Measurements from ENCODE around the gene SH3RF1. TPM values are rescaled to one million over a fixed set of nuclear protein-coding genes. Genes with fewer than 3 reads are reported as not detected.
A peak's percentile ranks its signal among the peaks of the same experiment; 100 is the strongest.

Gene SH3RF1
- total RNA-seq, 1 donor from 2014 or later: 20.4 TPM

DNA sequence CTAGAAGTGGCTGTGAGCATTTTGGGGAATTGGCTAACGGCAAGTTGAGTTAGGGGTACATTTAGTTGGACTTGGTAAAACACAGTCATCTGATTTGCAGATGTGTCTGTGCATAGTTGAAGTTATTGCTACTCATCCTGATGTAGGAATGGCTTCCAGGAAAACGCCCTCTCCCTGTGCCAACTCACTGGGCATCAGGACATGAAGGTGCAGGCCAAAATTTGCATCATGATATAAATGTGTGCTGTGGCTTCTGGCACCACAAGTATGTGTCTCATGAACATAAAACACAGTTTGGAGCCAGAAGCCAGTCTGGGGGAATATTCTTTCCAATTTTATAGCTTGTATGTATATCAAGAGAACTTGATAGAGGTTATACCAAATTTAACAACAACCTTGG is 206.5 kb downstream of the SH3RF1 start:
- DNase-seq: peak; percentile 54

DNA sequence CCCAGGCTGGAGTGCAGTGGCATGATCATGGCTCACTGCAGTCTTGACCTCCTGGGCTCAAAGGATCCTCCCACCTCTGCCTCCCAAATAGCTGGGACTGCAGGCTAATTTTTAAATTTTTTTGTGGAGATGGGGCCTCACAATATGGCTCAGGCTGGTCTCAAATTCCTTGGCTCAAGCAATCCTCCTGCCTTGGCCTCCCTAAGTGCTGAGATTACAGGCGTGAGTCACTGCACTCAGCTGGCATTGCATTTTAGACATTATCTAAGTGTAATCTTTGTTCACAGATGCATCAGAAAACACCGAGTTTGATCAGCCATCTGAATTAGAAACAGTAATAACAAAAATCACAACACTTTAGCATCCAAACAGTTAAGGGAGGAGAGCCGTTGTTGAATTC is 207.3 kb downstream of the SH3RF1 start:
- DNase-seq: no peak

DNA sequence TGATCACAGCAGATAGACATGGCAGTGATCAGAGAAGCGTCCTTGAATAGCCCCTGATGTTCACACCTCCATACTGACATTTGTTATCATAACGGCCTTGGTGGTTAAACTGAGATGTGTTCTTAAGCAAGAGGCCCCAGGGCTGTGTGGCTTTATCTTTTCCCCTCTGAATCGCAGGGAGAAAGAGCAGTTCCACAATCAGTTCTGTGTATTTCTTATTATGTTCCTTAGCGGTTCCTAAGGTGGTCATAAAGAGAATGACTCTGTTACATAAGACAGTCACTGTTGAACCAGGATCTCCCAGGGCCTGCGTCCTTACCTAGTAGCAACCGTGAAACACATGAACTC is 207.9 kb downstream of the SH3RF1 start:
- DNase-seq: no peak

DNA sequence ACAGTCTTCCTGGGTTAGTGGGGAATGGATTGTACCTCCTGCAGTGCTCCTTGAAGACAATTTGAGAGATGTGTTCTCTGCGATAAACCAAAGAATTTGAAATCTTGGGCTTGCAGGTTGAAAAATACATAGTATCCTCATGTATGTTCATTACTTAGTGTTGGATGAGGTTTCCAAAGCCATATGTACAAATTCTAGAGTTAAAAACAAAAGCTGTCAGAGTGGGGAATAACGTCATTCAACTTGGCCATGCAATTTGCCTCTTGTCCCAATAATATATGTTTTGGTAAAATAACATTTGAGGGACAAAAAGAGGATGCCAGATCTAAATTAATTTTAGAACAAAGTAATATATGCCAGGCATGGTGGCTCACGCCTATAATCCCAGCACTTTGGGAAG is 209.4 kb downstream of the SH3RF1 start:
- DNase-seq: no peak

DNA sequence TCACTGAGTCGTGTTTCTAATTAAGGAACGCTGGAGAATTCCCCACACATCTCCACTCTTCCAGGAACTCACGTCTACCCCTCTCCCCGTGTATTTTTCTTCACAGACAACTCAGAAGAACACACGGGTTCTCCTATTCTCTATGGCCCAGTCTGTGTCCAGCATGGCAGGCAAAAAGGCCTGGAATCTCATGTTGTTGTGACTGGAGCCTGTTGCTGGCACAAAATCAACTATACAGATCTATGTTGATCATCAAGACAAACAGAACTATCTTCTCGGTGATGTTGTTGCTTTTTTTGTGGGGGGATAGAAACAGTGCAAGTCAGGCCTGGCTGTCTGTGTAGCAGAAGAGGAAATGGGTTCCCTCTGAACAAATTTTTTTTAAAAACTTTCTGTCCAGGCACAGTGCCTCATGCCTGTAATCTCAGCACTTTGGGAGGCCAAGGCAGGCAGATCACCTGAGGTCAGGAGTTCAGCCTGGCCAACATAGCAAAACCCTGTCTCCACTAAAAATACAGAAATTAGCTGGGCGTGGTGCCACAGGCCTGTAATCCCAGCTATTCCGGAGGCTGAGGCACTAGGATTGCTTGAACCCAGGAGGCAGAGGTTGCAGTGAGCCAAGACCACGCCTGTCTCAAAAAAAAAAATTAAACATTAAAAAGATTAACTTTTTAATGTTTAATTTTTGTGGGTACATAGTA is 210.2 kb downstream of the SH3RF1 start:
- no peak for DNase-seq

DNA sequence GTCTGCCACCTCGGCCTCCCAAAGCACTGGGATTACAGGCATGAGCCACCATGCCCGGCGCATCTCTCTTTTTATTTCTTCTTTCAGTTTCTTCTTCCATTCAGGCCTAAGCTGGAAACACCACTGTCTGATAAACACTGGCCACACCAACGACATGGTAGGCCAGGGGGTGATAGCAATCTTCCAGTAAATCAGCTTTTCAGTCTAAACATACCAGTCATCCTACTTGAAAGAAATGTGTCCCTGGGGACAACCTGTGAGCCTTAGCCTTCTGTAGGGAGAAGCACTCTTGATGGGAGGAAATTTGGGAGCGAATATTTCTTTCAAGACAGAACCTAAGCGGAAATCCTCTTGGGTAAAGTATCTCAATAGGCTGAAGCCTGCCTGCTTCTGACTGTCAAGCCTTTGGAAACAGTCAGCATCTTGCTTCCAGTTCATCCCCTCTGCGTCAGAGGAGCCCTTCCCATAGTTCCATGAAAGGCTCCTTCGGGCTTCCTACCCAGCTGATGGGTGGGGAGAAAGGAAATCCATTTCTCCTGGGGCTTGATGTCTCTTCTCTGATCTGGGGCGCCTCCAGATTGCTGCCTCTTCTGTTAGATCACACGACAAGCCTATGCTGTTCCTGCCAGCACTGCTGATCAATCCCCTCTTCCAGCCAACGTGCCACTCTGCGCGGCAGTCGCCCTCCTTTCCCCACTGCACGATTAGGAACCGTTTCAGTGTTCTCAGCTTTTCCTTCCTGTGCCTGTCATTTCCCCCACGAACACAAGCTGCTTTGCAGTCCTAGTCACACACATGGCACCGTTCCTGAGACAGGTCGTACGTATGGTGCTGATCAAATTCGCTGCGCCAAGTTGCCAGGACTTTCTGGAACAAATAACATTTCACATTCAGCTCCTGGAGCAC is 211.2 kb downstream of the SH3RF1 start:
- DNase-seq: peak; percentile 62

DNA sequence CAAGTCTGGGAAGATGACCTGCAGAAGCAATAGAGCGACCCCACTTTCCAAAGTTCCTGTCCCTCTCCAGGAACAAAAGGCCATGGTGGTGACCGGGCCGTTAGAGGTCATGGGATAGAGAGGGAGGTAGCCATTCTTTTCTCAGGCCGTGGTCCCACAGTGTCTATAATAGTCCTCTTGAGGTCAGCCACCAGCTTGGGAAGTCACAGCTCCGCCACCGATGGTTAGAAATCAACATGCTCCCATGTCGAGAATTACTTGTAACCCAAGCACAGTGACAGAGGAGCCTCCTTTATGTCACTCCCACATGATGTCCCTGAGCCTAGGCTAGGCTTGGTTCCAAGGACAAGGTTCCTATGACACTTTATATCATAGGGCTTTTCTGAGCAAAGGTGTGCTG is 212.4 kb downstream of the SH3RF1 start:
- no peak for DNase-seq

DNA sequence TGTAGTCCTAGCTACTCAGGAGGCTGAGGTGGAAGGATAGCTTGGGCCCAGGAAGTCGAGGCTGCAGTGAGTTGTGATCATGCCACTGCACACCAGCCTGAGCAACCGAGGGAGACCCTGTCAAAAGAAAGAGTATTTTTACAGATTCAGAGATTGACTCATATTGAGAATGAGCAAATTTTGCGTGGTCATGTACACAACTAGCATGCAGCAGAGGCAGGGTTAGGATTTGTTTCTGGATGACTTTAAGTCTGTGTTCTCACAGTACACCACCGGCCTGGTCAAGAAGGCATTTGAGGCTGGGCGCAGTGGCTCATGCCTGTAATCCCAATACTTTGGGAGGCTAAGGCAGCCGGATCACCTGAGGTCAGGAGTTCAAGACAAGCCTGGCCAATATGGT is 215.9 kb downstream of the SH3RF1 start:
- no peak for DNase-seq

DNA sequence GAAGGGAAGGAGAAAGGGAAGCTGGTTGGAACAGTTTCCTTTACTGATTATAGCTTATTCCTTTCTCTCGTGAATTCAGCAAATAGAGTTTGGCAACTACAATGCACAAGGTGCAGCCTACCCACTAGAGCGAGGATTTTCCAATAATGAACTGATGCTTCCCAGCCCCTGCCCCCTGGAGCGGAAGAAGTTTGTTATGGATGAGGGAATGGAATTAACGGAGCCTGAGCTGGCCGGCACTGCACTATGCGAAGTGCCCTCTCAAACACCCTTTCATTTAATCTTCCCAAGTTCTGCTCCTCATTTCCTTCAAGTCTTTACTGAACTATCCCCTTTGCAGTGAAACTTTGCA is 218.2 kb downstream of the SH3RF1 start:
- no peak for DNase-seq

DNA sequence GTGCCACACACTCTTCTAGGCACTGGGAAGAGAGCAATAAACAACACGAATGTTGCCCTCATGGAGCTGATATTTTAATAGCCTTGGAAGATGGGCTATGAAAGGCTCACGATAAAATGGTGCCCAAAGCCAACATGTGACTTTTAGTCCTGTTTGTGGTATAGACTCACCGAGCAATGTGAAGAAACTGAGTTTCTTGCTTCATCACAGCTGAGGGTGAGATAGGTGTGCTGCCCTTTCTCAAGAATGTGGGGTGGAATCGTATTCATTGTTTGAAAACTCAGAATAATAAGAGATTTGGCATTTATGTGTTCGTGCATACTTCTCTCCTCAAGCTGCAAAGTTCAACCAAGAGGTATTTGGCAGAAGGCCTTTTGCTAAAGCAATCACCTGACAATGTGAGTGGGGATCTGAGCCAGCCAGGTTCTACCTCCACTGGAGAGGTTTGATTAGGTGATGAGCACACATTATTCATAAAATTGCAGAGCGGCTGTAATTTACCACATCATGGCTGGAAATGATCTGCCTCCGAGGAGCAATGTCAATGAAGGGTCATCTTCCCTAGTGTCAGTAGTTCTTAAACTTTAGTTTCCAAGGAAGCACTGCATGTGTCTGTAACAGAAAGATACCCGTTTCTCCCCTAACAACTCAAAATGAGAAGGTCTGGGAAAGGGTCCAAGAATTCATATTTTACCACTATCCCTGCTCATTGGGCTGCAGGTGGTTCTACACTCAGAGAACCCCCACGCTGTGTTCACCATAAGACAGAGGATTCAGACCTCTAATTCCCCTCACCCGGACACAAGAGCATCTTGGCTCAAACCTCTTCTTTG is 218.8 kb downstream of the SH3RF1 start:
- DNase-seq: peak; percentile 74

DNA sequence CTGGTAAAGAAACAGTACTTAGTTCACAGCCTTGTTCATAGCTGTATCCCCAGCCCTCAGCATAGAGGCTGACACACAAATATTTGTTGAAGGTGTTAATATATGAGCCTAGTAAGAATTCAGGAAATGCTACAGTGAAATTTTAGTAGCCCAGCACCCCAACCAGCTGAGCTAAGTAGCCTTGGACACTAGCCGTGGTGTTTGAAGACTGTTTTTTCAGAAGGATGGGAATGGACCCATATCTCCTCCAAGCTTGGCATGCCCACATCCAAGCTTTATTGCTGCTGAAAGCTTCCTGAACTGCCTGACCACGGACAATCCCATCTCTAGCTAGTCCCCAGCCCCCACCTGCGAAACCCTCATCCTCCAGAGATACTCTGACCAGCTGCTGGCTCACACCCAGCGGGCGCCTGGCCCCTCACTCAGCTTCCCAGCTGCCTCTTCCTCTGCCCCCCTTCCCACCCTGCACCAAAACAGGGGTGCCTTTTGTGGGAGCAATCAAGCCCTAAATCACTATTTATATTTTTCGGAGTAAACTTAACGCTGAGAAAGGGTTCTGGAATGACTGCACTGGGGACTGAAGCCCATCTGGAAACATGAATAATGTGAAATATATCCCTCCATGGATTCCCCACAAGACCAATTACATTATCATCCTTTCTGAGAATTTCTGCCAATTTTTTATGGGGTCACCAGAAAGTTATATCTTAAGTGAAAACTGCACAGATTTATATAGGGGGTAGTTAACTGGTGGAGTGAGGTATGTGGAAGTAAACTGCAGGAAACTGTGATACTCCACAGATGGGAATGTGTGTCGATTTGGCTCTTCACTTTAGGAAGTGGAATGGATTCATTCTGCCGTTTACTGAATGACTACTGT is 219.6 kb downstream of the SH3RF1 start:
- peak; percentile 86 for DNase-seq

DNA sequence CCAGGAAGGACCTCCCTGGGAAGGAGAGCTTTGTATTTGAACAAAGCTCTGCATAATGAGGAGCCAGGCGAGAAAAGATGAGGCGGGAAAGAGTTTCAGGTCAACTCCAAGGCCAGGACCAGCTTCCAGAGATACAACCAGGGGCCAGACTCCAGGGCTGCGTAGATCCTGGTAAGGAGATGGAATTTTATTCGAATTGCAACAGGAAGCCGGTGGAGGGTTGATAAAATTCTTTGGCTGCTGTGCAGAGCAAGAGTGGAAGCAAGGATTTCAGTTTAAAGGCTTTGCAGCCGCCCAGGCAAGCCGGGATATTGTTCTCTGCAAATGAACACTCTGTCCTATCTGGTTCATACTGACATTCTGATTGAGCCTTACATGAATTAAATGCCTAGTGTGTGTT is 220.5 kb downstream of the SH3RF1 start:
- DNase-seq: no peak

DNA sequence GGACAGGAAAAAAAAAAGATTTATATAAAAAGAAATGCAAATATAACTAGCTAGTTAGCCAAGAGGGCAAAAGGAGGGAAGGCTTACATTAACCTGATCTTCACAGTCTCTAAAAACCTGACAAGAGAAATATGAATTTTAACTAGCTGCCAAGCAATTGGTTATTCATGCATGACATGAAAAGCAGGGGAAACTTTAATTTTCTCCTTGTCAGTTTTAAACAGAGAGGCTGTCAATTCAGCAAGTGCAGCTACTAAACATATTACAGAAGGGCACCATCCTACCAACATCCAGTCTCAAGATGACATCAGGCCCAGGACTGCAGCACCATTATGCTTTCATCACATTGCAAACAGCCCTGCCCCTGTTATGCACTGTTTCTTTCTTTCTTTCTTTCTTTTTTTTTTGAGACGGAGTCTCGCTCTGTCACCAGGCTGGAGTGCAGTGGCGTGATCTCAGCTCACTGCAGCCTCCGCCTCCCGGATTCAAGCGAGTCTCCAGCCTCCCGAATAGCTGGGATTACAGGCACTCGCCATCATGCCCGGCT is 221.8 kb downstream of the SH3RF1 start:
- DNase-seq: no peak

DNA sequence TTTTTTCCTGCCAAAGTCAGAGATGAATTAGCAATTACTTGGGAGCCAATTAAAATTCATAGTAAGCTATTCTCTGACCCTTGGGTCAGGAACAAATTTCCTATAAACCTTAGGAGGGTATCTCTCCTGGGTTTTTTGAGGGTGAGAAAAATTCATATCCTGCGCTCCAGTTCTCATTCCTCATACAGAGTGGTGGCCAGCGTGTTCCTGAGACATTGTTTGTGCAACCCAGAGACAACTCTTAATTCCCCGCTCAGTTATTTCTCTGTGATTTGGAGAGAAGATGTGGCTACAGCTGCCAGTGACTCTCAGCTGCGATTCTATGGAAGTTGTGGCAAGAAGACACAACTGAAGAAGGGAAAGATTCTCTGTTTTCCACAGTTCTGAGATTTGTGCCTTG is 222.8 kb downstream of the SH3RF1 start:
- DNase-seq: peak; percentile 37

DNA sequence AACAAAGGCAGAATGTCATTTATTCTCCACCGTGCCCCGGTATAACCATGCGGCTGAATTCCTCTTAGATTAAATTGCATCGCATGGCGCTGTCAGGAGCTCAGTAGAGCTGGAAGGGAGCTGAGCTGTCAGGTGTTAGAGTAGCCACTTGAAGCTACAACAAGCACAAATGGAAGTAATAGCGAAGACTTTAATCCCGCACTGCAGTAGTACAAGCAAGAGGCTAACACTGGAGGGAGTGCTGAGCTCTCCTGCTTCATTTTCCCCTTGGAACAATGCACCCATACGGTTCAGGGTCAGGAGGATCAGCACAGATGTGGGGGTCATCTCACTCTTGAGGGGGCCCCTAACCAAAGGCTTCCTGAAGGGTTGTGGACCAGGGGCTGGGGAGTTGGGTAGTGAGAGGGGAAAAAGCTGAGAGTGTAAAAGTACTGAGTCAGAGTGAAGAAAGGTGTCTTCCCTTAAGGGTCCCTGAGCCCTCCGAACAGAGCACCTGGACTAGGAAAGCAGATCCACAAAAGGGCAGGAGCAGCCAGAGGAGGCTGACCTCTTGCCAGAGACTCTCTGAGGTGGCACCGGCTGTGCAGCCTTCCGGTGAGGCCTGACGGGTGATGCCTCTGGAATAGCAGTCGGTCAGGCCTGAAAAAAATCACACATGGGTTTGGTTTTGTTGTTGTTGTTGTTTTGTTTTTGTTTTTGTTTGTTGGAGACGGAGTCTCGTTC is 224.7 kb downstream of the SH3RF1 start:
- DNase-seq: no peak

DNA sequence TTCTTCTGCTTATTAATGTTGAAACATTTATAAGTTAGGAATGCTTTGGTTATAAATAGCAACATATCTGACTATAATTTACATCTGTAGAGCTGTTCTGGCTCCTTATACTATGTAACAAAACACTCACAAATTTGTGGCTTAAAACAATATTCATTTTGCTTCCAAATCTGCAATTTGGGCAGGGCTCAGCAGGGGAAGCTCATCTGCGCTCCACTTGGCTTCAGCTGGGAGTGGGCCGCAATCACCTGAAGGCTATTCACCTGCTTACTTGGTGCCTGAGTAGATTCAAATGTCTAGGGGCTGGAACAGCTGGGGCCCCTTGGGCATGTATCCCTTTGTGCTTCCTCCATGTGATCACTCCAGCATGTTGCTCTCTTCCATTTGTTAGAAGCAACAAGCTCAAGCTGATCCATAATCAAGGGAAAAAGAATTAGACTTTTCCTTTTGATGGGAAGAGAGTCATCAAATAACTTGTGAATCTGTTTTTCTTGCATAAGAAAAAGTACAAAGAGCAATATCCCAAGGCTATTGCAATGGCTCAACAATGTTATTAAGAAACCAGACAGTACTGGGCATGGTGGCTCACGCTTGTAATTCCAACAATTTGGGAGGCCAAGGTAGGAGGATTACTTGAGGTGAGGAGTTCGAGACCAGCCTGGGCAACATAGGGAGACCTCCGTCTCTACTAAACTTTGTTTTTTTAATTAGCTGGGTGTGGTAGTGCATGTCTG is 225.9 kb downstream of the SH3RF1 start:
- no peak for DNase-seq
